ENCODE measurements around the gene ATG13. TPM values are rescaled to one million over a fixed set of nuclear protein-coding genes. Genes with fewer than 3 reads are reported as not detected.

The ATG13 gene
- polyA plus RNA-seq, 1 donor, result 52.9 TPM

DNA sequence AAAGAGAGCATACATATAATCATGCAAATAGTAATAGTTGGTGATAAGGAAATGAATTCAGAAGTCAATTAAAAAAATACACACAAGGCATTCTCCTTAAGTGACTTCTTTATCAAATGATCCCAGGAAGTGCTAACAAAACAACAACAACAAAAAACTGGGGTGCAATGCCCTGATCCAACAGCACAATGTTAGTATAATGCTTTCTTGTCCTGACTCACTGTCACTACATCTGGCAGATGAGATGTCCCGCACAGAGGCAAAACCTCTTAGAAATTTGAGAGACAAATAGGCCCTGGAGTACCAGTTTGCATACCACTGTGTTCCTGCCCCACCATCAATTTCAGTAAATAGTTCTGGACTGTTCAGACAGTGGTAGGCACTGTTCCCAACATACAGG lies 12.6 kb upstream of the ATG13 start:
- DNase-seq, result no peak
- Histone ChIP-seq H3K9me3 (ENCODE audit: control insufficient read depth, low read depth, low read length) (no peaks in the 10 kb centered on the region), H3K4me1 (ENCODE audit: control insufficient read depth, insufficient read depth, low read length) (no peaks in the 10 kb centered on the region), H3K27me3 (ENCODE audit: control insufficient read depth, insufficient read depth, low read length) (no peaks in the 10 kb centered on the region), H3K27ac (ENCODE audit: low read length) (no peak overlapping the region), H3K4me3 (ENCODE audit: low read length) (no peak overlapping the region), H3K36me3 (ENCODE audit: control insufficient read depth, insufficient read depth, low read length) (peaks cover 7% of the 10 kb centered on the region)
- WGBS (ENCODE audit: insufficient coverage, low lambda C conversion rate), result no CpG with 5 or more reads among the region's 1 CpG

DNA sequence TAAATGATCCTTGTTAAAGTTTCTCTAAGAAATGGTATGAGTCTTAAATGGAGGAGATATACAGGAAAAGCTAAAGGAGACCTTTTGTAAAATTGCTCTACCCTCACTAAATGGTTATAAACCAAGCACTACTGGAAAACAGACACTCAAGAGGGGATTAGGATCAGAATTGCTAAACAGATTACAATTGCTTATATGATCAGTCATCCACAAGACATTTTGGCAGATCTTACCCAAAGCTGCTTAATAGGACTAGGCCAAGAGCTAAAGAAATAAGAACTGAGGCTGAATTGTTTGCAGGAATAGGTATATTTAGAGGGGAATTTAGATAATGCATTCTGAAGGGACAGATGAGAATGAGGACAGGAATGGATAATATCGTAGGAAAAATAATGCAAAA lies 9.8 kb upstream of the ATG13 start:
- no peak overlapping the region for H3K27ac ChIP-seq (ENCODE audit: low read length)
- H3K4me3 ChIP-seq (ENCODE audit: low read length), result no peak overlapping the region
- no peaks in the 10 kb centered on the region for H3K9me3 ChIP-seq (ENCODE audit: control insufficient read depth, low read depth, low read length)
- no peaks in the 10 kb centered on the region for H3K27me3 ChIP-seq (ENCODE audit: control insufficient read depth, insufficient read depth, low read length)
- 100% methylated on average over 1 of the region's 1 CpG for WGBS (ENCODE audit: insufficient coverage, low lambda C conversion rate)
- DNase-seq, result no peak
- no peaks in the 10 kb centered on the region for H3K4me1 ChIP-seq (ENCODE audit: control insufficient read depth, insufficient read depth, low read length)
- peaks cover 5% of the 10 kb centered on the region for H3K36me3 ChIP-seq (ENCODE audit: control insufficient read depth, insufficient read depth, low read length)

- Histone ChIP-seq H3K9me3 (ENCODE audit: control insufficient read depth, low read depth, low read length) (no peaks in the 10 kb centered on the region), H3K27ac (ENCODE audit: low read length) (no peak overlapping the region), H3K4me3 (ENCODE audit: low read length) (no peak overlapping the region), H3K36me3 (ENCODE audit: control insufficient read depth, insufficient read depth, low read length) (peaks cover 2% of the 10 kb centered on the region), H3K27me3 (ENCODE audit: control insufficient read depth, insufficient read depth, low read length) (no peaks in the 10 kb centered on the region), H3K4me1 (ENCODE audit: control insufficient read depth, insufficient read depth, low read length) (no peaks in the 10 kb centered on the region)
- DNase-seq, result no peak
- WGBS (ENCODE audit: insufficient coverage, low lambda C conversion rate), result no CpG with 5 or more reads among the region's 6 CpGs
Measured at GRCh38 chr11:46609386-46609785, 8.0 kb upstream of the ATG13 start.

- H3K36me3 ChIP-seq (ENCODE audit: control insufficient read depth, insufficient read depth, low read length), result peaks cover 2% of the 10 kb centered on the region
- H3K9me3 ChIP-seq (ENCODE audit: control insufficient read depth, low read depth, low read length), result no peaks in the 10 kb centered on the region
- peak in 1 of 2 donors; percentile 49 for DNase-seq
- H3K27ac ChIP-seq (ENCODE audit: low read length), result no peak overlapping the region
- no peaks in the 10 kb centered on the region for H3K27me3 ChIP-seq (ENCODE audit: control insufficient read depth, insufficient read depth, low read length)
- H3K4me3 ChIP-seq (ENCODE audit: low read length), result no peak overlapping the region
- peaks cover 14% of the 10 kb centered on the region for H3K4me1 ChIP-seq (ENCODE audit: control insufficient read depth, insufficient read depth, low read length)
- WGBS (ENCODE audit: insufficient coverage, low lambda C conversion rate), result 67% methylated on average over 1 of the region's 5 CpGs
Measured at GRCh38 chr11:46611526-46612304, 5.6 kb upstream of the ATG13 start.

DNA sequence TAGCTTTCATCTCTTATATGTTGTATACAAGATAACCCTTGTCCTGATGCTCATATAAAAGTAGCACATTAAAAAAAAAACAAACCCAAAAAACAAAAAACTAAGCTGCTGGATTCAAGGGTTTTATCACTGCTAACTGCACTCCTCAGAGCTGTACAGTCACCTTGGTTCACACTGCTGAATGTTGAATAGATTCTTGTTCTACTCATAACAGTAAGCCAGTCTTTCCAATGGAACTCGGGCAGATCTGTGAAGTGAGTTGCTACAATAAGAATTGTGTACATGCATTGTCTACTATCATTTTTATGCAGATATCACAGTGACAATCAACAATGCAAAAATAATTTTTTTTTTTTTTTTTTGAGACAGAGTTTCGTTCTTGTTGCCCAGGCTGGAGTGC lies 5.0 kb upstream of the ATG13 start:
- Histone ChIP-seq H3K36me3 (ENCODE audit: control insufficient read depth, insufficient read depth, low read length) (peaks cover 2% of the 10 kb centered on the region), H3K4me3 (ENCODE audit: low read length) (no peak overlapping the region), H3K27ac (ENCODE audit: low read length) (peak overlapping the region; percentile 2), H3K27me3 (ENCODE audit: control insufficient read depth, insufficient read depth, low read length) (no peaks in the 10 kb centered on the region), H3K9me3 (ENCODE audit: control insufficient read depth, low read depth, low read length) (no peaks in the 10 kb centered on the region), H3K4me1 (ENCODE audit: control insufficient read depth, insufficient read depth, low read length) (peaks cover 14% of the 10 kb centered on the region)
- no CpG with 5 or more reads among the region's 2 CpGs for WGBS (ENCODE audit: insufficient coverage, low lambda C conversion rate)
- no peak for DNase-seq

- peaks cover 5% of the 10 kb centered on the region for H3K36me3 ChIP-seq (ENCODE audit: control insufficient read depth, insufficient read depth, low read length)
- H3K9me3 ChIP-seq (ENCODE audit: control insufficient read depth, low read depth, low read length), result no peaks in the 10 kb centered on the region
- 100% methylated on average over 1 of the region's 7 CpGs for WGBS (ENCODE audit: insufficient coverage, low lambda C conversion rate)
- peak overlapping the region; percentile 97 for H3K27ac ChIP-seq (ENCODE audit: low read length)
- peaks cover 19% of the 10 kb centered on the region for H3K4me1 ChIP-seq (ENCODE audit: control insufficient read depth, insufficient read depth, low read length)
- no peak for DNase-seq
- H3K4me3 ChIP-seq (ENCODE audit: low read length), result no peak overlapping the region
- H3K27me3 ChIP-seq (ENCODE audit: control insufficient read depth, insufficient read depth, low read length), result no peaks in the 10 kb centered on the region
Measured at GRCh38 chr11:46615756-46616155, 1.6 kb upstream of the ATG13 start.

DNA sequence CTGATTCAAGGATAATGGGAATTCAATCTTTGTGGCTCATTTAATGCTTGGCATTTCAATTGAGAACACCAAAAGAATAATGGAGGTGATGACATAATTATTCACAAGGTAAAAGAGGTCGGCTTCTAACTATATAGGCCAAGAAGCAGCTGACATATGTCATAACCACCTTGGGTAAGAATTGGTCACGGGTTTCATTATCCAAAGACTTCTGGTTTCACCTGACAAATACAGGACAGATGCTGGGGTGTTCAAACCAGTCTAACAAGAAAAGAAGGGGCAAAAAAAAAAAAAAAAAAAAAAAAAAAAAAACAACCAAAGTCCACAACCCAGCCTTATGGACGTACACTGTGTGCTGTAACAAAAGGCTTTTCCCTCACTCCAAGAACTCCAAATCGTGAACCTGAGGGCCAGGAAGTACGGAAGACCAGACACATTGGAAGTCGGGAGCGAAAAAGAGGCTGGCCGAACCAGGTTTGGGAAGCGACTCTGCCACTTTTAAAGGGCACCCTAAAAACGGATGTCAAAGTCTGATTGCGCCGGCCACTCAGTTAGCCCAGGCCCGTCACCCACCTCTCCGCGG lies 711 bp upstream of the ATG13 start:
- Histone ChIP-seq H3K4me3 (ENCODE audit: low read length) (peak overlapping the region; percentile 99), H3K4me1 (ENCODE audit: control insufficient read depth, insufficient read depth, low read length) (peaks cover 19% of the 10 kb centered on the region), H3K27ac (ENCODE audit: low read length) (peak overlapping the region; percentile 97), H3K9me3 (ENCODE audit: control insufficient read depth, low read depth, low read length) (no peaks in the 10 kb centered on the region), H3K27me3 (ENCODE audit: control insufficient read depth, insufficient read depth, low read length) (no peaks in the 10 kb centered on the region), H3K36me3 (ENCODE audit: control insufficient read depth, insufficient read depth, low read length) (peaks cover 6% of the 10 kb centered on the region)
- whole genome bisulfite sequencing (ENCODE audit: insufficient coverage, low lambda C conversion rate), result 0% methylated on average over 1 of the region's 15 CpGs
- peak; percentile 85 to 91 for DNase-seq

DNA sequence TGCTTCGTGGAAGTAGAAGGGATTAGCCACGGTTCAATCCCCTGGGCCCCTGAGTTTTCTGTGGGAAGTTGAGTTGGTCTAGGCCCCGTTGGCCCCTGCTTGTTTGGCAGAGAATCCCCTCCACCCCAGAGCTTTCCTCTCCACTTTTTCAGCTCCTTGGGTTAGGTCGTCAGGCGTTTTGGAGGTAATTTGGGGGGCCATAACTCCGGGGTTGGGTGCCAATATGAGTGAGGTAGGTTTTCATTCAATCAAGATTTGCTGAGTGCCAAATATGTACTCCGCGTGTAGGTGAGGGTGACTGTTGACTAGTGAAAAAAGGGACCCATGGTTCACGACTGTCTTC lies 590 bp downstream of the ATG13 start:
- WGBS (ENCODE audit: insufficient coverage, low lambda C conversion rate), result no CpG with 5 or more reads among the region's 9 CpGs
- no peaks in the 10 kb centered on the region for H3K27me3 ChIP-seq (ENCODE audit: control insufficient read depth, insufficient read depth, low read length)
- no peaks in the 10 kb centered on the region for H3K9me3 ChIP-seq (ENCODE audit: control insufficient read depth, low read depth, low read length)
- peaks cover 9% of the 10 kb centered on the region for H3K36me3 ChIP-seq (ENCODE audit: control insufficient read depth, insufficient read depth, low read length)
- no peak for DNase-seq
- H3K4me1 ChIP-seq (ENCODE audit: control insufficient read depth, insufficient read depth, low read length), result peaks cover 19% of the 10 kb centered on the region
- H3K4me3 ChIP-seq (ENCODE audit: low read length), result peak overlapping the region; percentile 99
- H3K27ac ChIP-seq (ENCODE audit: low read length), result peak overlapping the region; percentile 97

- peak overlapping the region; percentile 99 for H3K4me3 ChIP-seq (ENCODE audit: low read length)
- no peaks in the 10 kb centered on the region for H3K9me3 ChIP-seq (ENCODE audit: control insufficient read depth, low read depth, low read length)
- H3K27ac ChIP-seq (ENCODE audit: low read length), result peak overlapping the region; percentile 97
- peaks cover 19% of the 10 kb centered on the region for H3K4me1 ChIP-seq (ENCODE audit: control insufficient read depth, insufficient read depth, low read length)
- WGBS (ENCODE audit: insufficient coverage, low lambda C conversion rate), result 67% methylated on average over 2 of the region's 6 CpGs
- peaks cover 9% of the 10 kb centered on the region for H3K36me3 ChIP-seq (ENCODE audit: control insufficient read depth, insufficient read depth, low read length)
- DNase-seq, result peak in 1 of 2 donors; percentile 43
- H3K27me3 ChIP-seq (ENCODE audit: control insufficient read depth, insufficient read depth, low read length), result no peaks in the 10 kb centered on the region
Measured at GRCh38 chr11:46618837-46619236, 1.5 kb downstream of the ATG13 start.

DNA sequence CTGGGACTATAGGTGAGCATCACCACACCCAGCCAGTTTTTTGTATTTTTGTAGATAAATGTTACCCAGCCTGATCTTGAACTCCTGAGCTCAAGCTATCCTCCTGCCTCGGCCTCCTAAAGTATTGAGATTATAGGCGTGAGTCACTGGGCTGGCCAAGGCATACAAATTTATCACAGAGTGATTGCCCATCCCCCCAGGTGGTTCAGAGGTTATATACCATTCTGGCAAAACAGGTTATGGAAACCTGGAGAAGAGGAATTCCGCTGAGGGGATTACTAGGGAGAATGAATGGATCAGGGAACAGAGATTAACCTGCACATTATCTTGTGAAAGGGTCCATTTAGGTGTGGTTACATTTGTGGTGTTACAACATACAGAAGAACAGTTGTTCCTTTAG lies 8.1 kb downstream of the ATG13 start:
- Histone ChIP-seq H3K4me1 (ENCODE audit: control insufficient read depth, insufficient read depth, low read length) (no peaks in the 10 kb centered on the region), H3K27ac (ENCODE audit: low read length) (no peak overlapping the region), H3K36me3 (ENCODE audit: control insufficient read depth, insufficient read depth, low read length) (peaks cover 46% of the 10 kb centered on the region), H3K4me3 (ENCODE audit: low read length) (no peak overlapping the region), H3K27me3 (ENCODE audit: control insufficient read depth, insufficient read depth, low read length) (no peaks in the 10 kb centered on the region), H3K9me3 (ENCODE audit: control insufficient read depth, low read depth, low read length) (no peaks in the 10 kb centered on the region)
- DNase-seq, result peak in 1 of 2 donors; percentile 24
- WGBS (ENCODE audit: insufficient coverage, low lambda C conversion rate), result no CpG with 5 or more reads among the region's 3 CpGs

DNA sequence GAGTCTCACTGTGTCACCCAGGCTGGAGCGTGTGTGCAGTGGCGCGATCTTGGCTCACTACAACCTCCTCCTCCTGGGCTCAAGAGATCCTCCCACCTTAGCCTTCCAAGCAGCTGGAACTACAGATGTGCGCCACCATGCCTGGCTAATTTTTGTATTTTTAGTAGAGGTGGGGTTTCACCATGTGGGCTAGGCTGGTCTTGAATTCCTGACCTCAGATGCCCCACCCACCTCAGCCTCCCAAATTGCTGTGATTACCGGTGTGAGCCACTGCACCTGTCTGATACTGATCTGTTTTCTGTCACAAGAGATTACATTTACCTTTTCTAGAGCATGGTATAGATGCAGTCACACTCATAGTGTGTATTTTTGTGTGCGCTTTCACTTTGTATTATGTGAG lies 11.6 kb downstream of the ATG13 start:
- no peak for DNase-seq
- WGBS (ENCODE audit: insufficient coverage, low lambda C conversion rate), result no CpG with 5 or more reads among the region's 6 CpGs
- H3K9me3 ChIP-seq (ENCODE audit: control insufficient read depth, low read depth, low read length), result no peaks in the 10 kb centered on the region
- H3K27ac ChIP-seq (ENCODE audit: low read length), result no peak overlapping the region
- no peaks in the 10 kb centered on the region for H3K4me1 ChIP-seq (ENCODE audit: control insufficient read depth, insufficient read depth, low read length)
- no peak overlapping the region for H3K4me3 ChIP-seq (ENCODE audit: low read length)
- peaks cover 54% of the 10 kb centered on the region for H3K36me3 ChIP-seq (ENCODE audit: control insufficient read depth, insufficient read depth, low read length)
- H3K27me3 ChIP-seq (ENCODE audit: control insufficient read depth, insufficient read depth, low read length), result no peaks in the 10 kb centered on the region

Data from large intestine (tissue), 3 donors.